Measurements from ENCODE around the gene CLEC19A.
A peak's percentile ranks its signal among the peaks of the same experiment; 100 is the strongest.

CLEC19A gene

GRCh38 chr16:19264123-19264673 is 21.3 kb upstream of the CLEC19A start:
- Mint-ChIP-seq H3K27me3 (ENCODE audit: low read depth, poor library complexity) (peaks cover 3% of the 10 kb centered on the region), H3K27ac (no peak overlapping the region), H3K4me1 (no peaks in the 10 kb centered on the region), H3K36me3 (ENCODE audit: low read depth) (peaks cover 9% of the 10 kb centered on the region), H3K4me3 (no peak overlapping the region), H3K9me3 (peaks cover 22% of the 10 kb centered on the region)
- TF ChIP-seq CTCF (IDR thresholded peaks at IDR 0.05): no peak
- no peak for DNase-seq

GRCh38 chr16:19265380-19265930 is 20.1 kb upstream of the CLEC19A start:
- TF ChIP-seq CTCF (IDR thresholded peaks at IDR 0.05): no peak
- no peaks in the 10 kb centered on the region for H3K4me1 Mint-ChIP-seq
- H3K4me3 Mint-ChIP-seq: no peak overlapping the region
- H3K27me3 Mint-ChIP-seq (ENCODE audit: low read depth, poor library complexity): peaks cover 3% of the 10 kb centered on the region
- no peak for DNase-seq
- H3K9me3 Mint-ChIP-seq: peaks cover 22% of the 10 kb centered on the region
- H3K27ac Mint-ChIP-seq: no peak overlapping the region
- peaks cover 9% of the 10 kb centered on the region for H3K36me3 Mint-ChIP-seq (ENCODE audit: low read depth)

- no peak for DNase-seq
- TF ChIP-seq CTCF (IDR thresholded peaks at IDR 0.05): no peak
- Mint-ChIP-seq H3K4me1 (no peaks in the 10 kb centered on the region), H3K4me3 (no peak overlapping the region), H3K9me3 (peaks cover 22% of the 10 kb centered on the region), H3K36me3 (ENCODE audit: low read depth) (peaks cover 9% of the 10 kb centered on the region), H3K27ac (peak overlapping the region; percentile 37), H3K27me3 (ENCODE audit: low read depth, poor library complexity) (peaks cover 7% of the 10 kb centered on the region)
These were observed 18.8 kb upstream of the CLEC19A start for GRCh38 chr16:19266774-19267173.

- Mint-ChIP-seq H3K9me3 (peaks cover 22% of the 10 kb centered on the region), H3K27me3 (ENCODE audit: low read depth, poor library complexity) (peaks cover 7% of the 10 kb centered on the region), H3K4me3 (no peak overlapping the region), H3K27ac (no peak overlapping the region), H3K36me3 (ENCODE audit: low read depth) (peaks cover 9% of the 10 kb centered on the region), H3K4me1 (no peaks in the 10 kb centered on the region)
- no peak for DNase-seq
- no peak for TF ChIP-seq CTCF (IDR thresholded peaks at IDR 0.05)
These were observed 16.4 kb upstream of the CLEC19A start for GRCh38 chr16:19269098-19269497.

GRCh38 chr16:19274165-19274797 is 11.2 kb upstream of the CLEC19A start:
- H3K27me3 Mint-ChIP-seq (ENCODE audit: low read depth, poor library complexity): peaks cover 4% of the 10 kb centered on the region
- H3K4me1 Mint-ChIP-seq: no peaks in the 10 kb centered on the region
- no peak for DNase-seq
- peaks cover 10% of the 10 kb centered on the region for H3K9me3 Mint-ChIP-seq
- TF ChIP-seq CTCF (IDR thresholded peaks at IDR 0.05): no peak
- H3K4me3 Mint-ChIP-seq: no peak overlapping the region
- H3K36me3 Mint-ChIP-seq (ENCODE audit: low read depth): no peaks in the 10 kb centered on the region
- peak overlapping the region; percentile 47 for H3K27ac Mint-ChIP-seq

GRCh38 chr16:19278403-19278802 is 7.1 kb upstream of the CLEC19A start:
- no peak overlapping the region for H3K4me3 Mint-ChIP-seq
- H3K9me3 Mint-ChIP-seq: peaks cover 10% of the 10 kb centered on the region
- peaks cover 12% of the 10 kb centered on the region for H3K4me1 Mint-ChIP-seq
- no peaks in the 10 kb centered on the region for H3K27me3 Mint-ChIP-seq (ENCODE audit: low read depth, poor library complexity)
- H3K36me3 Mint-ChIP-seq (ENCODE audit: low read depth): no peaks in the 10 kb centered on the region
- no peak for TF ChIP-seq CTCF (IDR thresholded peaks at IDR 0.05)
- no peak for DNase-seq
- H3K27ac Mint-ChIP-seq: no peak overlapping the region
